ENCODE measurements around the gene NUAK1. TPM values are rescaled to one million over a fixed set of nuclear protein-coding genes. Genes with fewer than 3 reads are reported as not detected.

The NUAK1 gene
- polyA plus RNA-seq, 6 donors from 2014 or later, result not detected

DNA sequence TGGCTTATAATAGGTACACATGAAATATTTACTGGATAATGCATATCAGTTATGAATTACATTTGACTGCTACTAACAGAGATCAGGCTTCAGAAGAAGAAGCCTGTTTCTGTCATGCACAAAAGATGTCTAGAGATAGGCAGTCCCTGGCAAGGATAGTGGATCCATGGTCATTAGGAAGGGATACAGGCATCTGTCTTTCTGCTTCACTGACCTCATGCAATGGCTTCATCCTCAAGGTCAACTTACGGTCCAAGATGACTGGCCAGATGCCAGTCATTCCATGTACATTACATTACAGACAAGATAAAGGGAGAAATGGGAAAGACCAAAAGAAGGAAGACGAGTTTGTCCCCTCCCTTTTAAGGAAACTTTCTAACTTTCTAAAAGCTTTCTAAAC lies 94.0 kb downstream of the NUAK1 start:
- DNase-seq (no peak), ATAC-seq (ENCODE audit: low read depth in 2 of 2) (no peak)
- Mint-ChIP-seq H3K27ac (no peak overlapping the region), H3K4me3 (no peak overlapping the region), H3K27me3 (peaks cover 11 to 35% (median 20%) of the 10 kb centered on the region in 3 donors), H3K9me3 (peaks cover 0 to 6% (median 0%) of the 10 kb centered on the region in 7 donors), H3K36me3 (peaks cover 0 to 6% of the 10 kb centered on the region in 2 donors), H3K4me1 (no peaks in the 10 kb centered on the region)

DNA sequence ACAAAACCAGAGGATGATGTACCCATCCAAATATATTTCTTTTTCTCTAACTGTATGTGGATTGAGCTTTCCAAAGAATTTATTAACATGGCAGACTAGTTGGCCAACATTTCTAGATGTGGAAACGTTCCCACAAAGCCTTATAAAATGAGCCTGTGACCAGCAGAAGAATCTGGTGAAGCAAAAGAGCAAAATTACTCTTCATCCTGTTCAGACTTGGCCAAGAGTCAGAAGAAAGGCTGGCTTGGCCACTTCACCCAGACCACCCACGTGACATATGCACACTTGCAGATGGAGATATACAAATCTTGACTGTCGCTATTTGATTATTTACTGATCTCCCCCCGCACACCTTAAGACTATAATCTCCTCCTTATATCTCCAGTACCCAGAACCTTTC lies 96.7 kb downstream of the NUAK1 start:
- peaks cover 5 to 6% of the 10 kb centered on the region in 2 donors for H3K36me3 Mint-ChIP-seq
- H3K4me1 Mint-ChIP-seq, result no peaks in the 10 kb centered on the region
- no peak for DNase-seq
- H3K9me3 Mint-ChIP-seq, result peaks cover 0 to 8% (median 4%) of the 10 kb centered on the region in 7 donors
- no peak overlapping the region for H3K27ac Mint-ChIP-seq
- H3K27me3 Mint-ChIP-seq, result peaks cover 5 to 26% (median 13%) of the 10 kb centered on the region in 3 donors
- no peak overlapping the region for H3K4me3 Mint-ChIP-seq
- ATAC-seq (ENCODE audit: low read depth in 2 of 2), result no peak

DNA sequence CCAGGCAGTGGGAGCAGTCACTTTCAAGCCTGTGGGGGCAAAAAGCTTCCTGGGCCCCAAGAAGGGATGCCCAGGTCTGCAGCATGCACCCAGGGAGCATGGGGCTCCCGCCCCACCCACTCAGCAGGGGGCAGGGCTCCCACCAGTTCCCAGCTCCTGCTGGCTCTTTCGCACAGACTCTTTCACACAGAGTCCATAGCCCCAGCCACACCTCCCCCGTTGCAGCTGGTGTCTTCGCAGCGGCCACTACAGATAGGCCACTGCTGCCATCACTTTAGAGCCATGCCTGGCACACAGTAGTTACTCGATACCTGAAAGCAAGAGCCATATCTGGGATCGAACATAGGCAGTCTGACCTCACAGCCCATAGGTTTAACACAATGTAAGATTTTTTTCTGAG lies 98.2 kb downstream of the NUAK1 start:
- peak overlapping the region in 1 of 6 donors; percentile 20 for H3K27ac Mint-ChIP-seq
- no peak overlapping the region for H3K4me3 Mint-ChIP-seq
- no peaks in the 10 kb centered on the region for H3K4me1 Mint-ChIP-seq
- H3K36me3 Mint-ChIP-seq, result peaks cover 5 to 6% of the 10 kb centered on the region in 2 donors
- H3K9me3 Mint-ChIP-seq, result peaks cover 0 to 8% (median 4%) of the 10 kb centered on the region in 7 donors
- peaks cover 5 to 26% (median 13%) of the 10 kb centered on the region in 3 donors for H3K27me3 Mint-ChIP-seq
- no peak for DNase-seq
- no peak for ATAC-seq (ENCODE audit: low read depth in 2 of 2)

DNA sequence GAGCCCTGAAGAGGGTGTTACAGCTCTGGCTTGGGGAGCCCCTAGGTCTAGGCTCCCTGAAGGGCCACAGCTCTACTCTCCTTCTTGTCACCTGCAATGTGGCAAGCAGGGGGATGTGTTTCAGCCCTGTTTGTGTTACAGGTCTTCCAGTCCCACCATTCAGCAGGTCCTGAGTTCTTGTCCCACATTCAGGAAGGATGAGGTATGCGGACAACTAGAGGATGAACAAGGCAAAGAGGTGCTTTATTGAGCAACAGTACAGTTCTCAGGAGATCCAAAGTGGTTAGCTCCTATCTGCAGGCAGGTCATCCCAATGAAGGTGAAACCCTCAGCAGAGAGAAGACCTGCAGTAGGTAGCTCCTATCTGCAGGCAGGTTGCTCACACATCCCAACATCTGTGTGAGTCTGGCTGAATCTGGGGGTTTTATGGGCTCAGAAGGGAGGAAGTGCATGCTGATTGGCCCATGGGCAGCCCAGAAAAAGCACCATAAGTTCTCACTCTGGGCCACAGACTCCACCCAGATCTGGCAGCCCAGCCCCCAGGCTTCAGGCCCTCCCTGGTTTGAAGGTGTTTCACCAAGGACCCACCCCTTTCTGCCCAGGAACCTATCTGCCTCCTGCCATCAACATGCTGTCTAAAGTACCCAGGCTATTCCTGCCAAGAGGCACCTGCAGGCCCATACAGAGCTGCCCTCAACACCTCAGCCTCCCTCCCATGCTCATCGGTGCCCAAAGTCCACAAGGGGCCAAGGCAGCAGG lies 98.9 kb downstream of the NUAK1 start:
- H3K36me3 Mint-ChIP-seq, result peaks cover 5 to 6% of the 10 kb centered on the region in 2 donors
- H3K4me3 Mint-ChIP-seq, result no peak overlapping the region
- no peak for DNase-seq
- peaks cover 5 to 22% (median 13%) of the 10 kb centered on the region in 3 donors for H3K27me3 Mint-ChIP-seq
- no peak for ATAC-seq (ENCODE audit: low read depth in 2 of 2)
- no peaks in the 10 kb centered on the region for H3K4me1 Mint-ChIP-seq
- no peak overlapping the region for H3K27ac Mint-ChIP-seq
- H3K9me3 Mint-ChIP-seq, result peaks cover 0 to 8% (median 4%) of the 10 kb centered on the region in 7 donors

DNA sequence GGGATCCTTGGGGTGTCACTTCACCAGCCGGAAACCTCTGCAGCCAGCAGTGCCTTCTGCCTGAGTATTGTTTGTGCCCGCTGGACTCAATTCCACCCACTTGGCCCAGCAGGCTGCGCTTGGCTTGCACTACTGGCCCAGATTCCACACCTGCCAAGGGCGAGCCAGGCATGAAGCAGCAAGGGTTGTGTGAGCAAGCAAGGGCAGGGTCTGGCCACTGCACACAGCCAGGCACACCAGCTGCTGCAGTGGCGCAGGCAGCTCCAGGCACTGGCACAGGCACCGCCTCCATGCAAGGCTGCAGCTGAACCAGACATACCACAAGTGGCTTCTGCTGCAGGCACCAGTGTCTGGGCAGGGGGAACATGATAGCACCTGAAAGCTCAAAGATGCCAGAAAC lies 99.5 kb downstream of the NUAK1 start:
- Mint-ChIP-seq H3K9me3 (peaks cover 0 to 8% (median 4%) of the 10 kb centered on the region in 7 donors), H3K4me1 (no peaks in the 10 kb centered on the region), H3K27ac (no peak overlapping the region), H3K36me3 (peaks cover 5 to 6% of the 10 kb centered on the region in 2 donors), H3K4me3 (no peak overlapping the region), H3K27me3 (peaks cover 5 to 19% (median 13%) of the 10 kb centered on the region in 3 donors)
- no peak for DNase-seq
- no peak for ATAC-seq (ENCODE audit: low read depth in 2 of 2)

DNA sequence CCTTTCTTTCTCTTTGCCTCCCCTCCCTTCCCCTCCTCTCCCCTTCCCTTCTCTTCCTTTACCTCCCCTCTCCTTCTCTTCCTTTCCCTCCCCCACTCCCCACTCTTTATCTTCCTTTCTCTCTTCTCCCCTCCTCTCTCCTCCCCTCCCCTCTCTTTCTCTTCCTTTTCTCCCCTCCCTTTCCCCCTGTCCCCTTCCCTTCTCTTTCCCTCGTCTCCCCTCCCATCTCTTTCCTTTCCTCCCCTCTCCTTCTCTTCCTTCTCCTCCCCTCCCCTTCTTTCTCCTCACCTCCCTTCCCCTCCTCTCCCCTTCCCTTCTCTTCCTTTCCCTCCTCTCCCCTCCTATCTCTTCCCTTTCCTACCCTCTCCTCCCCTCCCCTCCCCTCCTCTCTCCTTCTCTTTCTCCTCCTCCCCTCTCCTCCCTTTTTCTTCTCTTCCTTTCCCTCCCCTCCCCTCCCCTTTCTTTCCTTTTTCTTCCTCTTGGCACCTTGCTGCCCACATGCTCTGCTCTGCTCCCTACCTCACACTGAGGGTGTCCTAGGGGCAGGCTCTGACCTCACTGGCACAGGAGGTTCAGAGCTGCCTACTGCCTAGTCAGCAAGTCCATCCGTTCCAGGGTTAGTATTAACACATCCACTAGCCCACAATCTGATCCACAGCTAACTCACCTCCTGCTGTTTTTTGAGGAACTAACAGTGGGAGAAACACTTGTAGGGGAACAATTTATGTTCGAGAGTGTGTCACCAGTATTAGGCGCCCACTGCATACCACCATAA lies 101.0 kb downstream of the NUAK1 start:
- no peak overlapping the region for H3K4me3 Mint-ChIP-seq
- H3K27me3 Mint-ChIP-seq, result peaks cover 5 to 19% (median 11%) of the 10 kb centered on the region in 3 donors
- DNase-seq (no peak), ATAC-seq (ENCODE audit: low read depth in 2 of 2) (no peak)
- no peaks in the 10 kb centered on the region for H3K4me1 Mint-ChIP-seq
- H3K27ac Mint-ChIP-seq, result no peak overlapping the region
- peaks cover 0 to 8% (median 7%) of the 10 kb centered on the region in 7 donors for H3K9me3 Mint-ChIP-seq
- H3K36me3 Mint-ChIP-seq, result peaks cover 5 to 6% of the 10 kb centered on the region in 2 donors

DNA sequence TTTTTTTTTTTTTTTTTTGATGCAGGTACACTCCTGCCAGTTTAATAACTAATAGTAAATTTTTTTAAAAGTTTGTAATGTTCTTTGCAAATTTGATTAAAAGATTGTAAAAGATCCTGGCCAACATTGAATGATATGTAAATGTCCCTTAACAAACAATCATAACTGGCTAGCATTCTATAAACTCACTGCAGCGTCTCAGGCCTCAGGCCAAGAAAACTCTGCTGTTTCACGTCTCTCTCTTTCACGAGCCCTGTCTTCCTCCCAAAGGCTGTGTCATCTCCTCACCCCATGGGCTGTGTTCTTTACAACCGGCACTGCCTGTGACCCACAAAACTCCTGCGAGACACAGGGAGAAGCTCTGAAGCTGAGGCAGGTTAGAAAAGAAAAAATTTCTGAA lies 103.3 kb downstream of the NUAK1 start:
- H3K27me3 Mint-ChIP-seq, result peaks cover 0 to 8% (median 5%) of the 10 kb centered on the region in 3 donors
- DNase-seq (no peak), ATAC-seq (ENCODE audit: low read depth in 2 of 2) (no peak)
- no peak overlapping the region for H3K4me3 Mint-ChIP-seq
- H3K36me3 Mint-ChIP-seq, result peaks cover 0 to 5% of the 10 kb centered on the region in 2 donors
- H3K4me1 Mint-ChIP-seq, result no peaks in the 10 kb centered on the region
- H3K9me3 Mint-ChIP-seq, result peaks cover 0 to 8% (median 2%) of the 10 kb centered on the region in 7 donors
- H3K27ac Mint-ChIP-seq, result no peak overlapping the region

DNA sequence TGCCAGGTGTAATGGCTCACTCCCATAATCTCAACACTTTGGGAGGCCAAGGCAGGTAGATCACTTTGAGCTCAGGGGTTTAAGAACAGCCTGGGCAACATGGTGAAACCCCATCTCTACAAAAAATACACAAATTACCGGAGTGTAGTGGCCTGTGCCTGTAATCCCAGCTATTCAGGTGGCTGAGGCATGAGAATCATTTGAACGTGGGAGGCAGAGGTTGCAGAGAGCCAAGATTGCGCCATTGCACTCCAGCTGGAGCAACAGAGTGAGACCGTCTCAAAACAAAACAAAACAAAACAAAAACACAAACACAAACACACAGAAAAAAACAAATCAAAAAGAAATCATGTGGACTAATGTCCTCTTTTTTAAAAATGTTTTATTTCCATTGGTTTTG lies 104.4 kb downstream of the NUAK1 start:
- H3K9me3 Mint-ChIP-seq, result peaks cover 0 to 8% (median 2%) of the 10 kb centered on the region in 7 donors
- H3K4me3 Mint-ChIP-seq, result no peak overlapping the region
- peaks cover 0 to 5% of the 10 kb centered on the region in 2 donors for H3K36me3 Mint-ChIP-seq
- ATAC-seq (ENCODE audit: low read depth in 2 of 2) (no peak), DNase-seq (no peak)
- H3K27me3 Mint-ChIP-seq, result peaks cover 0 to 8% (median 5%) of the 10 kb centered on the region in 3 donors
- H3K27ac Mint-ChIP-seq, result no peak overlapping the region
- no peaks in the 10 kb centered on the region for H3K4me1 Mint-ChIP-seq

DNA sequence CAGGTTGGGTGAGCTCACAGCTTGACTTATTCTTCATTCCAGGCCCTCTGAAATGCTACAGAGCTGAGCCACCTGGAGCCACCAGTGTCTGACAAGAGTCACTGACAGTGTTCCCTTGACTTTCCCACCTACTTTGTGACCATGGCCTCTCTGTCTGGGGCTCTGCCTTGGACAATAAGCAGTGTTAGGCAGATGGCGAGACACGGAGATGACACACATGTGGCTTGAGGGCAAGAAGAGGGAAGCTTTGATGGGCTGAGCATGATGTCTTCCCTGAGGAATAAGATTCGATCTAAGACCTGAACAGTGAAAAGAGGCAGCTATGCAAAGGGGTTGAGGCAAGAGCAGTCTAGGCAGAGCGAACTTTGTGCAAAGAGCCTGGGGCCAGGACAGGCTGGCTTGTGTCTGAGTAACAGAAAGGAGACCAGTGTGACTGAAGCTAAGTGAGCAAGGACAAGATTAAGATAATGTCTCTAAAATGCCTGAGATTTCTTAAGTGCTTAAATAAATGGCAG lies 105.5 kb downstream of the NUAK1 start:
- DNase-seq, result no peak
- H3K9me3 Mint-ChIP-seq, result peaks cover 0 to 6% (median 2%) of the 10 kb centered on the region in 7 donors
- ATAC-seq (ENCODE audit: low read depth in 2 of 2), result no peak
- H3K4me3 Mint-ChIP-seq, result no peak overlapping the region
- peaks cover under 1 to 8% (median 2%) of the 10 kb centered on the region in 3 donors for H3K27me3 Mint-ChIP-seq
- H3K4me1 Mint-ChIP-seq, result no peaks in the 10 kb centered on the region
- peak overlapping the region in 1 of 6 donors; percentile 25 for H3K27ac Mint-ChIP-seq
- H3K36me3 Mint-ChIP-seq, result peaks cover 0 to 3% of the 10 kb centered on the region in 2 donors

DNA sequence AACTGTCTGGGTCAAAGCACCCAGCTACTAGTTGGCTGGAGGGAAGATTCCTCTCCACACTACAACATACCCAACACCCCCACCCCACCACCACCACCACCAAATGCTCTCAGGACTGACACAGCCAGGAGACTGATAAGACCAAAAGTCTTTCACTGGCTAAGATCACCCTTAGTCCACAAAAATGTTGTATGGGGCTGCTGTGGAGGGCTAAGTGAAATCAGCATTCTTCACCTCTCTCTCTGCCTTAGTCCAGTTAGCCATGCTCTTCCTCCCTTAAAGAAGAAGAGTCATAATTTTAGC lies 106.2 kb downstream of the NUAK1 start:
- DNase-seq, result no peak
- Mint-ChIP-seq H3K36me3 (no peaks in the 10 kb centered on the region), H3K27ac (no peak overlapping the region), H3K4me1 (no peaks in the 10 kb centered on the region), H3K4me3 (no peak overlapping the region), H3K27me3 (peaks cover 0 to 8% (median 7%) of the 10 kb centered on the region in 3 donors), H3K9me3 (peaks cover 0 to 4% (median 0%) of the 10 kb centered on the region in 7 donors)
- no peak for ATAC-seq (ENCODE audit: low read depth in 2 of 2)

DNA sequence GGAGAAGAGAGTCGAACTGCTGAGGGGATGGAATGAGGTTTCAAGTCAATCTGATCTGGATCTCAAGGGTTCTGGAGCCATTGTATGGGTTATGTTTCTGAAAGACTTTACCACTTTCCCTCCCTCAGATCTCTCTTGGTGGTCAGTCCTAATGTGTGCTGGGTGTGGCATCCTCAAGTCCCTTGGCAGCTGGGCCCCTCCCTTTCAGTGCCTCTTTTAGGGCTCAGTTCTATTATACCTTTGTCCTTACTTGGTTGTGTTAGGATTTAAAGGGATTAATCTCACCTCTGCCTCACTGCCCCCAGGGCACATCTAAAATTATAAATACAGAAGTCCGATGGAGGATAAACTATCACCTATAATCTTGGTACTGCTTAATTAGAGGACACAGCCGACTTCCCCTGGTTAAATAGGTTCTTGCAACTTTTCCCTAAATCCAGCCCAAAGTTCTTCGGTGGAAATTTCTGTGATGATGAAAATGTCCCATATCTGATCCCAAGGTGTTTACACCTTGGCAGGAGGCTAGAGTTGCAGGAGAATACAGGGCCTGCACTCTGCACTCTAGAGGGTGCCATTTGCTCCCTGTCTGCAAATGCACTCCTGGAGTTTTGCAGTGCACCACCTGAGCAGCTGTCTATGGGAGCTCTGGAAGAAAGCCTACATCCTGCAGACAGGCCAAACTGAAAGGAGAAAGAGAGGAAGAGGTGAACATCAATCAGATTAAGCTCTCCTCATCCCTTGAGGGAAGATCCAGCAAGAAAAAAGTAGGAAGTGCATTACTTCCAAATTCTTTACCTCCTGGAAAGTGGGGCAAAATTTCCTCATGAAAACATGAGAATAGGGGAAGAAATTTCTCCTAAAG lies 106.8 kb downstream of the NUAK1 start:
- Mint-ChIP-seq H3K4me3 (no peak overlapping the region), H3K4me1 (no peaks in the 10 kb centered on the region), H3K36me3 (no peaks in the 10 kb centered on the region), H3K27me3 (peaks cover 0 to 13% (median 10%) of the 10 kb centered on the region in 3 donors), H3K27ac (no peak overlapping the region), H3K9me3 (peaks cover 0 to 4% (median 0%) of the 10 kb centered on the region in 7 donors)
- no peak for DNase-seq
- no peak for ATAC-seq (ENCODE audit: low read depth in 2 of 2)

DNA sequence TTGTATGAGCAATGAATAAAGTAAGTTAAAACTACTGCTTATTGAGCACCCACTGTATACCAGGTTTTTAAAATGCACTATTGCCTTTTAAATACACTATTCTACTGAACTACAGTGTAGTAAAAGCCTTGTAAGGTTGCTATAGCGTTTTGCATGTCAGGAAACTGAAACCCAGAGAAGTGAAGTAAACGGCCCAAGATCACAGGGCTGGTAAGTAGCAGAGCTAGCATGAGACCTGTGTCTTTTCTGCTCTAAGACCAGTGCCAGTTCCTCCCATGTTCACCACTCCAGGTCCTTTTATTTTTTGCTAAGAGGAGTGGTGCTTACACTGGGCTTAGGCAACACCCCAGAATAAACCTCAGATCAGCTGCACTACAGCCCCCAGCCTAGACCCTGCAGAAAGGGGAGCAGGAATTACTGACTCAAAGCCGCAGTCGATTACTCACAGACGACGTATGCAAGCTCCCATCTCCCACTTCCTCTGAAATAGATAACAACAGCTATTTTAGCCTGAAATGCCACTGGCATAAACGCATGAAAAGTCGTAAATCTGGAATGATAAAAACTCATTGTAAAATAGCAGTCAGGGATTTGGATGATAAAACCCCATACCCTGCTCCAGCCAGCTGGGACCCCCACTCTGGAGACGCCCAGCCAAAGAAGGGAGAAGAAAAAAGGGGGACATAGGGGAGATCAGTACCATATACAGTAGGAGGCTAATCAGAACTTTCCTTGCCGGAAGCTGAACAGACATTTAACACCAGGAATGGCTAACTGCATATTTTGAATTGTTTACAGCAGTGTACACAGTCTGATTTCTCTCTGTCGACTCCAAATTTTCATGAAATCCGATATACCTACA lies 108.3 kb downstream of the NUAK1 start:
- no peaks in the 10 kb centered on the region for H3K4me1 Mint-ChIP-seq
- ATAC-seq (ENCODE audit: low read depth in 2 of 2) (no peak), DNase-seq (no peak)
- peaks cover 0 to 4% (median 2%) of the 10 kb centered on the region in 7 donors for H3K9me3 Mint-ChIP-seq
- H3K27ac Mint-ChIP-seq, result no peak overlapping the region
- H3K36me3 Mint-ChIP-seq, result no peaks in the 10 kb centered on the region
- no peak overlapping the region for H3K4me3 Mint-ChIP-seq
- H3K27me3 Mint-ChIP-seq, result peaks cover 0 to 21% (median 20%) of the 10 kb centered on the region in 3 donors

All from naive B cell (primary cell).